Smooth muscle cell (in vitro differentiated cells): ENCODE data around the gene ZNF292. TPM values are rescaled to one million over a fixed set of nuclear protein-coding genes. Genes with fewer than 3 reads are reported as not detected.

ENCODE experiments used
- DNase-seq: peaks from one replicate; lab custom pipeline; 2025; ENCODE audit not compliant: unreplicated experiment; lab: John Stamatoyannopoulos, UW
- H2AFZ ChIP-seq: fragments of 200-600 bp; sonication (generic); 2 replicates; pipeline ENCODE4 v1.6.0; 2016; ENCODE audit warnings: antibody characterized with exemption, low read depth, mild to moderate bottlenecking
- H3F3A ChIP-seq: fragments of 200-600 bp; sonication (generic); 2 replicates; pipeline ENCODE4 v1.6.0; 2017; ENCODE audit warnings: antibody characterized with exemption, low read depth
- H3K27ac ChIP-seq: fragments of 200-600 bp; sonication (generic); 2 replicates; pipeline ENCODE4 v1.5.1; 2016; ENCODE audit warnings: low read depth, mild to moderate bottlenecking
- H3K27me3 ChIP-seq: fragments of 200-600 bp; sonication (generic); 2 replicates; pipeline ENCODE4 v1.6.1; 2016; ENCODE audit warnings: low read depth, mild to moderate bottlenecking
- H3K36me3 ChIP-seq: fragments of 200-600 bp; sonication (generic); 2 replicates; pipeline ENCODE4 v1.5.1; 2016; ENCODE audit warnings: low read depth
- H3K4me1 ChIP-seq: fragments of 200-600 bp; sonication (generic); 2 replicates; pipeline ENCODE4 v1.5.1; 2016; ENCODE audit warnings: low read depth
- H3K4me2 ChIP-seq: fragments of 200-600 bp; sonication (generic); 2 replicates; pipeline ENCODE4 v1.6.0; 2016; ENCODE audit warnings: mild to moderate bottlenecking
- H3K4me3 ChIP-seq: fragments of 200-600 bp; sonication (generic); 2 replicates; pipeline ENCODE4 v1.5.1; 2016; ENCODE audit warnings: mild to moderate bottlenecking
- H3K79me2 ChIP-seq: fragments of 200-600 bp; sonication (generic); 2 replicates; pipeline ENCODE4 v1.6.0; 2016; ENCODE audit warnings: low read depth, mild to moderate bottlenecking
- H3K9ac ChIP-seq: fragments of 200-600 bp; sonication (generic); 2 replicates; pipeline ENCODE4 v1.6.0; 2016; ENCODE audit warnings: low read depth
- H3K9me3 ChIP-seq: fragments of 200-600 bp; sonication (generic); replicated peaks from 2 replicates; pipeline ENCODE4 v1.5.1; 2016; ENCODE audit warnings: low read depth
- H4K20me1 ChIP-seq: fragments of 200-600 bp; sonication (generic); 2 replicates; pipeline ENCODE4 v1.6.0; 2016; ENCODE audit warnings: low read depth
- CTCF ChIP-seq: fragments of 200-600 bp; sonication (generic); IDR thresholded peaks from 2 replicates; pipeline ENCODE4 v1.5.1; 2017; ENCODE audit warnings: borderline replicate concordance, mild to moderate bottlenecking, antibody characterized with exemption; ENCODE audit not compliant: insufficient read depth, poor library complexity, severe bottlenecking
- WGBS: methylation state at CpG from one replicate; pipeline ENCODE4 v1.1.7; 2016; ENCODE audit warnings: low lambda C conversion rate; 5-methylcytosine and 5-hydroxymethylcytosine counted together
- polyA plus RNA-seq: library from polyadenylated mRNA; unstranded; fragments of >200 nt; fragmentation: Nextera tagmentation; extraction: Ambion mirVana; gene quantifications from 2 replicates; pipeline ENCODE4 v1.2.1, GENCODE V29; 2016
- total RNA-seq: library from RNA; depleted of rRNA; stranded (reverse); fragments of >200 nt; gene quantifications from 2 replicates; pipeline ENCODE4 v1.2.3, GENCODE V29; 2014

The ZNF292 gene
- total and polyA plus RNA-seq, 2 experiments from 2014 or later = 29.4 to 50.3 TPM

GRCh38 chr6:87164506-87164905 lies 9.1 kb downstream of the ZNF292 start:
- H2AFZ ChIP-seq = no peak overlapping the region
- H4K20me1 ChIP-seq = peaks cover 100% of the 10 kb centered on the region

GRCh38 chr6:87165185-87165584 lies 9.8 kb downstream of the ZNF292 start:
- H3K9me3 ChIP-seq = no peaks in the 10 kb centered on the region
- H3K36me3 ChIP-seq = no peaks in the 10 kb centered on the region
- TF ChIP-seq CTCF = no peak
- WGBS = 79% methylated on average over 2 of the region's 2 CpGs
- H4K20me1 ChIP-seq = peaks cover 100% of the 10 kb centered on the region
- no peaks in the 10 kb centered on the region for H3K27me3 ChIP-seq
- H3K9ac ChIP-seq = no peak overlapping the region
- no peak overlapping the region for H2AFZ ChIP-seq
- DNase-seq = no peak
- H3K79me2 ChIP-seq = peaks cover 98% of the 10 kb centered on the region
- H3F3A ChIP-seq = no peaks in the 10 kb centered on the region
- no peak overlapping the region for H3K27ac ChIP-seq
- H3K4me3 ChIP-seq = no peak overlapping the region
- H3K4me1 ChIP-seq = peaks cover 23% of the 10 kb centered on the region
- no peak overlapping the region for H3K4me2 ChIP-seq

More at GRCh38 chr6:87164506-87164905, 9.1 kb downstream of the ZNF292 start:
- no peak overlapping the region for H3K9ac ChIP-seq
- peaks cover 16% of the 10 kb centered on the region for H3K4me1 ChIP-seq
- H3F3A ChIP-seq = no peaks in the 10 kb centered on the region
- H3K27ac ChIP-seq = no peak overlapping the region
- H3K4me2 ChIP-seq = no peak overlapping the region
- H3K27me3 ChIP-seq = no peaks in the 10 kb centered on the region
- DNase-seq = no peak
- no peaks in the 10 kb centered on the region for H3K9me3 ChIP-seq
- H3K79me2 ChIP-seq = peaks cover 98% of the 10 kb centered on the region
- no peaks in the 10 kb centered on the region for H3K36me3 ChIP-seq
- 90% methylated on average over 7 of the region's 7 CpGs for WGBS
- no peak overlapping the region for H3K4me3 ChIP-seq
- TF ChIP-seq CTCF = no peak

GRCh38 chr6:87171938-87172633 lies 16.7 kb downstream of the ZNF292 start:
- Histone ChIP-seq H3K4me2 (no peak overlapping the region), H3K27me3 (no peaks in the 10 kb centered on the region), H3K9me3 (no peaks in the 10 kb centered on the region), H2AFZ (no peak overlapping the region), H3K36me3 (no peaks in the 10 kb centered on the region), H3K4me1 (peaks cover 29% of the 10 kb centered on the region), H4K20me1 (peaks cover 100% of the 10 kb centered on the region), H3K79me2 (peaks cover 100% of the 10 kb centered on the region), H3K9ac (no peak overlapping the region), H3F3A (no peaks in the 10 kb centered on the region), H3K27ac (no peak overlapping the region), H3K4me3 (no peak overlapping the region)
- 90% methylated on average over 2 of the region's 2 CpGs for WGBS
- TF ChIP-seq CTCF = no peak
- no peak for DNase-seq

GRCh38 chr6:87174078-87174579 lies 18.8 kb downstream of the ZNF292 start:
- Histone ChIP-seq H3K9ac (no peak overlapping the region), H2AFZ (no peak overlapping the region), H3K9me3 (no peaks in the 10 kb centered on the region), H3K4me1 (peaks cover 41% of the 10 kb centered on the region), H3K27me3 (no peaks in the 10 kb centered on the region), H4K20me1 (peaks cover 100% of the 10 kb centered on the region), H3K27ac (no peak overlapping the region), H3K79me2 (peaks cover 100% of the 10 kb centered on the region), H3K36me3 (no peaks in the 10 kb centered on the region), H3K4me3 (no peak overlapping the region), H3K4me2 (no peak overlapping the region), H3F3A (no peaks in the 10 kb centered on the region)
- DNase-seq = no peak
- 83% methylated on average over 3 of the region's 3 CpGs for WGBS
- TF ChIP-seq CTCF = no peak
